Trophoblast cell (in vitro differentiated cells and primary cell): Measurements from ENCODE around the gene KIF26A.

Source experiments
- DNase-seq, 2 donors: peaks; one replicate each; pipeline ENCODE4 v3.0.0-alpha.2; 2016
- H2AFZ ChIP-seq: 2 replicates; pipeline ENCODE4 v1.6.1; 2013; ENCODE audit warnings: low read length, moderate library complexity, mild to moderate bottlenecking; ENCODE audit not compliant: insufficient read depth, poor library complexity
- H2AK5ac ChIP-seq: 2 replicates; pipeline ENCODE4 v1.6.1; 2013; ENCODE audit warnings: mild to moderate bottlenecking, low read length
- H2BK120ac ChIP-seq: 2 replicates; pipeline ENCODE4 v1.6.1; 2013; ENCODE audit warnings: low read length, mild to moderate bottlenecking, moderate library complexity; ENCODE audit not compliant: insufficient read depth, poor library complexity
- H2BK12ac ChIP-seq: 2 replicates; pipeline ENCODE4 v1.6.1; 2013; ENCODE audit warnings: mild to moderate bottlenecking, low read length, moderate library complexity
- H2BK5ac ChIP-seq: 2 replicates; pipeline ENCODE4 v1.6.1; 2013; ENCODE audit warnings: low read length, low read depth, moderate library complexity, mild to moderate bottlenecking; ENCODE audit not compliant: poor library complexity
- H3K14ac ChIP-seq: 2 replicates; pipeline ENCODE4 v1.6.1; 2013; ENCODE audit warnings: mild to moderate bottlenecking, low read length
- H3K18ac ChIP-seq: 2 replicates; pipeline ENCODE4 v1.6.1; 2013; ENCODE audit warnings: mild to moderate bottlenecking, low read length
- H3K23ac ChIP-seq: 2 replicates; pipeline ENCODE4 v1.6.1; 2013; ENCODE audit warnings: low read length
- H3K27ac ChIP-seq: 2 replicates; pipeline ENCODE4 v1.5.1; 2013; ENCODE audit warnings: low read depth, mild to moderate bottlenecking, inconsistent platforms, low read length, moderate library complexity
- H3K27me3 ChIP-seq: 2 replicates; pipeline ENCODE4 v1.6.1; 2013; ENCODE audit warnings: inconsistent platforms, mild to moderate bottlenecking, low read length, moderate library complexity; ENCODE audit not compliant: insufficient read depth
- H3K36me3 ChIP-seq, 2 experiments: 1 replicate in 1 of 2; 2 replicates in 1 of 2; pipeline ENCODE4 v1.6.1; 2013; ENCODE audit warnings: low read length in 2 of 2, mild to moderate bottlenecking in 2 of 2, moderate library complexity in 1 of 2; ENCODE audit not compliant: insufficient read depth in 2 of 2, control insufficient read depth in 1 of 2
- H3K4ac ChIP-seq: 2 replicates; pipeline ENCODE4 v1.6.1; 2013; ENCODE audit warnings: low read depth, mild to moderate bottlenecking, low read length, moderate library complexity
- H3K4me1 ChIP-seq, 2 experiments: 1 replicate in 1 of 2; 2 replicates in 1 of 2; pipeline ENCODE4 v1.6.1; 2013; ENCODE audit warnings: low read length in 2 of 2, mild to moderate bottlenecking in 2 of 2, moderate library complexity in 1 of 2; ENCODE audit not compliant: insufficient read depth in 2 of 2, control insufficient read depth in 1 of 2
- H3K4me2 ChIP-seq: 2 replicates; pipeline ENCODE4 v1.6.1; 2013; ENCODE audit warnings: inconsistent platforms, mild to moderate bottlenecking, low read length, moderate library complexity
- H3K4me3 ChIP-seq: 2 replicates; pipeline ENCODE4 v1.5.1; 2013; ENCODE audit warnings: mild to moderate bottlenecking, low read depth, low read length, inconsistent platforms
- H3K79me1 ChIP-seq: one replicate; pipeline ENCODE4 v1.6.1; 2013; ENCODE audit warnings: low read length
- H3K79me2 ChIP-seq: 2 replicates; pipeline ENCODE4 v1.6.1; 2013; ENCODE audit warnings: low read length, mild to moderate bottlenecking; ENCODE audit not compliant: control insufficient read depth, insufficient read depth, poor library complexity
- H3K9ac ChIP-seq: 2 replicates; pipeline ENCODE4 v1.6.1; 2013; ENCODE audit warnings: mild to moderate bottlenecking, low read length
- H3K9me3 ChIP-seq: 2 replicates; pipeline ENCODE4 v1.6.1; 2013; ENCODE audit warnings: low read depth, mild to moderate bottlenecking, control low read depth, inconsistent platforms, low read length; ENCODE audit not compliant: insufficient read depth
- H4K12ac ChIP-seq: 2 replicates; pipeline ENCODE4 v1.6.1; 2013; ENCODE audit warnings: low read depth, mild to moderate bottlenecking, low read length, moderate library complexity
- H4K8ac ChIP-seq: 2 replicates; pipeline ENCODE4 v1.6.1; 2013; ENCODE audit warnings: low read depth, mild to moderate bottlenecking, low read length, moderate library complexity
- H4K91ac ChIP-seq: one replicate; pipeline ENCODE4 v1.6.1; 2013; ENCODE audit warnings: low read depth, mild to moderate bottlenecking, low read length, moderate library complexity
- WGBS: extraction: QIAGEN DNeasy Blood & Tissue Kit; methylation state at CpG from one replicate; pipeline ENCODE4 v1.1.7; 2013; ENCODE audit warnings: missing lambda C conversion rate; ENCODE audit not compliant: insufficient read length, insufficient coverage; ENCODE audit errors: extremely low coverage; 5-methylcytosine and 5-hydroxymethylcytosine counted together

The KIF26A gene

GRCh38 chr14:104190396-104191000, 52.1 kb downstream of the KIF26A start:
- Histone ChIP-seq H2AK5ac (no peak overlapping the region), H3K79me1 (no peaks in the 10 kb centered on the region), H4K8ac (no peak overlapping the region), H3K23ac (no peak overlapping the region), H3K36me3 (no peaks in the 10 kb centered on the region), H2BK12ac (no peak overlapping the region), H3K4me1 (no peaks in the 10 kb centered on the region), H3K27ac (no peak overlapping the region), H3K4ac (no peak overlapping the region), H3K27me3 (no peaks in the 10 kb centered on the region), H3K9ac (no peak overlapping the region), H3K9me3 (peaks cover 4% of the 10 kb centered on the region), H3K18ac (no peak overlapping the region), H3K79me2 (no peaks in the 10 kb centered on the region), H4K91ac (no peak overlapping the region), H3K14ac (no peak overlapping the region), H2BK5ac (no peak overlapping the region), H4K12ac (no peak overlapping the region), H3K4me2 (no peak overlapping the region), H2BK120ac (no peak overlapping the region), H3K4me3 (no peak overlapping the region), H2AFZ (no peak overlapping the region)
- WGBS, result no CpG with 5 or more reads among the region's 12 CpGs
- DNase-seq, result no peak

DNA sequence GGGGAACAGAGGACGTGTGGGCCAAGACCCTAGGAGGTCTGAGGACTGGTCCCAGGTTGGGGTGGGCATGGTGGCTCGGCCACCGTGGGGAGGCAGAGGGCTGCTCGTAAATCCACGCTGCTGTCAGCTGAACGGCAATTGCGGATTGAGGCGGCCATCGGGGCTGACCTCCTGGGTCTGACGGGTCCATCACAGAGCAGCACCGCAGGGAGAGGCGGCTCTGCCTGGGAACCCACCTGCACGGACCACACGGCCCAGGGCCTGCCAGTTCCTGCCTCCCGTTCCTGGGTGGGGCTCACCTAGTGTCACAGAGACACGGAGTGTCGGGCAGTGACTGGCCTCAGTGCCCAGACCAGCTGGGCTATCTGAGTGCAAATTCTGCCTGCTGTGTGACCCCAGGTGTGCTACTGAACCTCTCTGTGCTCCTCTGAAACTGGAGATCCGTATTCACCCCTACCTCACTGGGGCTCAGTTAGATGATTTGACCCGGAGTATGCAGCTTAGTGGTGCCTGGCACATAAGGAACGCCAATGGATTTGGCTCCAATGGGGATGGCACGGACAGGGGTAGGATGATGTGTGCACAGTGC, 53.1 kb downstream of the KIF26A start:
- Histone ChIP-seq H3K4me3 (no peak overlapping the region), H3K9me3 (peaks cover 4% of the 10 kb centered on the region), H3K27ac (no peak overlapping the region), H2BK5ac (no peak overlapping the region), H4K8ac (no peak overlapping the region), H3K4me1 (peaks cover 0 to 2% of the 10 kb centered on the region in 2 experiments), H3K4me2 (no peak overlapping the region), H4K12ac (no peak overlapping the region), H3K4ac (no peak overlapping the region), H3K79me2 (no peaks in the 10 kb centered on the region), H2BK12ac (no peak overlapping the region), H3K14ac (no peak overlapping the region), H4K91ac (no peak overlapping the region), H3K27me3 (no peaks in the 10 kb centered on the region), H3K23ac (no peak overlapping the region), H3K9ac (no peak overlapping the region), H2AFZ (no peak overlapping the region), H3K18ac (no peak overlapping the region), H2BK120ac (no peak overlapping the region), H2AK5ac (no peak overlapping the region), H3K36me3 (no peaks in the 10 kb centered on the region), H3K79me1 (no peaks in the 10 kb centered on the region)
- DNase-seq, result no peak
- WGBS, result no CpG with 5 or more reads among the region's 21 CpGs

- Histone ChIP-seq H3K4me2 (no peak overlapping the region), H2AK5ac (no peak overlapping the region), H3K23ac (no peak overlapping the region), H4K8ac (no peak overlapping the region), H4K12ac (no peak overlapping the region), H3K9ac (no peak overlapping the region), H2BK5ac (no peak overlapping the region), H2BK12ac (no peak overlapping the region), H3K4ac (no peak overlapping the region), H3K79me2 (no peaks in the 10 kb centered on the region), H3K27ac (no peak overlapping the region), H2BK120ac (no peak overlapping the region), H3K79me1 (no peaks in the 10 kb centered on the region), H2AFZ (no peak overlapping the region), H3K18ac (no peak overlapping the region), H4K91ac (no peak overlapping the region), H3K4me1 (peaks cover 0 to 2% of the 10 kb centered on the region in 2 experiments), H3K9me3 (peaks cover 4% of the 10 kb centered on the region), H3K4me3 (no peak overlapping the region), H3K36me3 (no peaks in the 10 kb centered on the region), H3K27me3 (no peaks in the 10 kb centered on the region), H3K14ac (no peak overlapping the region)
- DNase-seq, result no peak
- WGBS, result no CpG with 5 or more reads among the region's 20 CpGs
These were observed 53.9 kb downstream of the KIF26A start for GRCh38 chr14:104192146-104192882.

DNA sequence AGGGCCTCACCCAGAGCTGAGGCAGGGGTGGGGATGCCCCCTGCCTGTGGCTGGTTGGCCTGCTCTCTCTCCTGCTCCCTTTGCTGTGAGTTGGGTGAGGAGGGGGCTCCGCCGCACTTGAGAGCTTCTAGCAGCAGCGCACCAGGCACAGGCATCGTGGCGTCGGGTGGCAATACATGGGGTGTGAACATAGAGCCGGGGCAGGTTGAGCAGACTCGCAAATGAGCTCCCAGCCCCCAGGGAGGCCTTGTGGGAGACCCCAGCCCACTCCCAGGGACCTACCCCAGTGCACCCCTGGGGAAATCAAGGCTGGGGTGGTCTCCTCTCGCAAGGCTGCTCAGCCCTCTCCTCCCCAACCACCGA, 54.5 kb downstream of the KIF26A start:
- Histone ChIP-seq H4K8ac (no peak overlapping the region), H3K9me3 (peaks cover 4% of the 10 kb centered on the region), H3K9ac (no peak overlapping the region), H3K14ac (no peak overlapping the region), H3K4me2 (no peak overlapping the region), H3K79me2 (no peaks in the 10 kb centered on the region), H2AK5ac (no peak overlapping the region), H2BK5ac (no peak overlapping the region), H3K79me1 (no peaks in the 10 kb centered on the region), H2BK12ac (no peak overlapping the region), H3K27me3 (no peaks in the 10 kb centered on the region), H3K4ac (no peak overlapping the region), H2AFZ (no peak overlapping the region), H3K27ac (no peak overlapping the region), H2BK120ac (no peak overlapping the region), H3K4me3 (no peak overlapping the region), H3K18ac (no peak overlapping the region), H4K91ac (no peak overlapping the region), H3K23ac (no peak overlapping the region), H3K36me3 (no peaks in the 10 kb centered on the region), H4K12ac (no peak overlapping the region), H3K4me1 (peaks cover 0 to 2% of the 10 kb centered on the region in 2 experiments)
- DNase-seq, result no peak
- no CpG with 5 or more reads among the region's 10 CpGs for WGBS
